ENCODE data around the gene USB1. TPM values are rescaled to one million over a fixed set of nuclear protein-coding genes. Genes with fewer than 3 reads are reported as not detected.

Gene USB1
- total RNA-seq, 3 donors from 2014 or later (not counting 1 experiment from before 2014, with no cell fraction given): 64.7 to 86.0 (median 84.8) TPM

Other genes with a start within 250 kb of the USB1 start
- 100 to 1,000 TPM in 1 of 3 donors, 10 to 100 TPM in 2; 54.2 to 106 (median 84.9) TPM for gene KIFC3, start 198.9 kb upstream of the USB1 start, total RNA-seq
- not detected for gene CNGB1, start 30.3 kb upstream of the USB1 start, total RNA-seq
- 10 to 100 TPM; 15.9 to 31.3 (median 29.3) TPM for gene ZNF319, start 735 bp upstream of the USB1 start, total RNA-seq
- under 1 TPM; 0.23 to 0.27 (median 0.24) TPM for gene MMP15, start 24.3 kb downstream of the USB1 start, total RNA-seq
- 100 to 1,000 TPM in 1 of 3 donors, 10 to 100 TPM in 2; 57.9 to 137 (median 64.7) TPM for gene CFAP20, start 128.0 kb downstream of the USB1 start, total RNA-seq
- 10 to 100 TPM; 53.2 to 61.1 (median 59.9) TPM for gene CSNK2A2, start 196.7 kb downstream of the USB1 start, total RNA-seq